Fibroblast of skin of left biceps (primary cell): Measurements from ENCODE around the gene SFXN4.
"Not testable (repeated sequence)": the region's sequence is repeated elsewhere in the genome, so short reads cannot be mapped to it uniquely, and the experiment has no call there.

Source experiments
- DNase-seq, 2 experiments: peaks; one replicate each; pipeline ENCODE4 v3.0.0-alpha.2; 2013; ENCODE audit warnings: low read depth in 2 of 2

The SFXN4 gene

GRCh38 chr10:119107771-119108170 lies 57.7 kb downstream of the SFXN4 start:
- DNase-seq, result not testable (repeated sequence)

GRCh38 chr10:119107106-119107505 lies 58.4 kb downstream of the SFXN4 start:
- DNase-seq, result not testable (repeated sequence)

GRCh38 chr10:119105899-119106298 lies 59.6 kb downstream of the SFXN4 start:
- DNase-seq, result not testable (repeated sequence)

GRCh38 chr10:119105155-119105554 lies 60.4 kb downstream of the SFXN4 start:
- no peak for DNase-seq

- DNase-seq, result no peak
Observed at GRCh38 chr10:119104654-119105015, 60.9 kb downstream of the SFXN4 start.

GRCh38 chr10:119103903-119104653 lies 61.4 kb downstream of the SFXN4 start, which contains the start of gene DENND10:
Gene DENND10, plus strand, starts transcription at chr10:119104113. Its CDS starts 30 bp downstream, at chr10:119104143.
- DNase-seq, result no peak

GRCh38 chr10:119103241-119103902 lies 62.1 kb downstream of the SFXN4 start:
- DNase-seq, result no peak

- DNase-seq, result no peak
Observed at GRCh38 chr10:119101366-119102098, 64.0 kb downstream of the SFXN4 start.

GRCh38 chr10:119100434-119101238 lies 64.9 kb downstream of the SFXN4 start:
- DNase-seq, result no peak

- DNase-seq, result no peak
Observed at GRCh38 chr10:119098576-119098975, 66.9 kb downstream of the SFXN4 start.

GRCh38 chr10:119096641-119097415 lies 68.7 kb downstream of the SFXN4 start:
- DNase-seq, result not testable (repeated sequence)

GRCh38 chr10:119095640-119096039 lies 69.9 kb downstream of the SFXN4 start:
- DNase-seq, result no peak

- no peak for DNase-seq
Observed at GRCh38 chr10:119090968-119091367, 74.5 kb downstream of the SFXN4 start.
